ENCODE data around the gene EFNA4. TPM values are rescaled to one million over a fixed set of nuclear protein-coding genes. Genes with fewer than 3 reads are reported as not detected.

The EFNA4 gene
- total RNA-seq, 1 experiment from 2014 or later: 11.8 TPM

- no peaks in the 10 kb centered on the region for H3K23me2 ChIP-seq (ENCODE audit: insufficient read length, low read depth, low read length, poor library complexity, severe bottlenecking)
- no peak for TF ChIP-seq CTCF (conservative IDR thresholded peaks at IDR 0.05)
- Mint-ChIP-seq H3K4me1 (peaks cover 4 to 5% of the 10 kb centered on the region in 2 experiments; a peak in 2 of 4 replicates), H3K36me3 (ENCODE audit: insufficient read depth in 1 of 3, low read depth in 3 of 3) (no peaks in the 10 kb centered on the region), H3K27ac (no peak overlapping the region), H3K27me3 (ENCODE audit: low read depth) (peaks cover 43% of the 10 kb centered on the region), H3K4me3 (no peak overlapping the region), H3K9me3 (peaks cover 0 to 2% of the 10 kb centered on the region in 2 experiments; a peak in 1 of 5 replicates)
- H2BK20ac ChIP-seq (ENCODE audit: low read depth, low read length, poor library complexity, severe bottlenecking): no peak overlapping the region
- no peak overlapping the region for H2AFZ ChIP-seq (ENCODE audit: low read length)
- DNase-seq: no peak
- no peak overlapping the region for H4K91ac ChIP-seq (ENCODE audit: insufficient read length, low read depth, low read length)
- H3K4me1 ChIP-seq (ENCODE audit: insufficient read depth, low read length): no peaks in the 10 kb centered on the region
- no peak overlapping the region for H2BK15ac ChIP-seq (ENCODE audit: low read depth, low read length)
- no peak overlapping the region for H2AK5ac ChIP-seq (ENCODE audit: insufficient read length, low read length)
- H3K79me1 ChIP-seq (ENCODE audit: insufficient read depth, low read depth, low read length, poor library complexity, severe bottlenecking): no peaks in the 10 kb centered on the region
- no peak overlapping the region for H3K4me2 ChIP-seq (ENCODE audit: insufficient read depth, insufficient read length, low read length)
- H3K4ac ChIP-seq (ENCODE audit: low read depth, low read length): no peak overlapping the region
- H3K79me2 ChIP-seq (ENCODE audit: insufficient read depth, low read length): no peaks in the 10 kb centered on the region
- no peaks in the 10 kb centered on the region for H3K9me3 ChIP-seq (ENCODE audit: control insufficient read depth, low read depth, low read length)
- H4K5ac ChIP-seq (ENCODE audit: insufficient read length, low read depth, low read length): no peak overlapping the region
- H3K27ac ChIP-seq (ENCODE audit: insufficient read length, low read depth, low read length): no peak overlapping the region
- H2BK12ac ChIP-seq (ENCODE audit: insufficient read length, low read depth, low read length): no peak overlapping the region
- no peak overlapping the region for H4K8ac ChIP-seq (replicated peaks; ENCODE audit: insufficient read length, low read depth, low read length)
- no CpG with 5 or more reads among the region's 7 CpGs for WGBS (ENCODE audit: extremely low coverage, insufficient read length, low lambda C conversion rate)
- H3K56ac ChIP-seq (ENCODE audit: insufficient read length, low read depth, low read length): no peak overlapping the region
- H3K9ac ChIP-seq (ENCODE audit: extremely low read depth, insufficient read length, low read length): no peak overlapping the region
- H2BK5ac ChIP-seq (ENCODE audit: insufficient read length, low read length): no peak overlapping the region
- H2BK120ac ChIP-seq (ENCODE audit: low read depth, low read length, poor library complexity, severe bottlenecking): no peak overlapping the region
- no peak overlapping the region for H3T11ph ChIP-seq (ENCODE audit: low read length)
- H3K23ac ChIP-seq (ENCODE audit: insufficient read length, low read depth, low read length): no peak overlapping the region
- no peaks in the 10 kb centered on the region for H4K20me1 ChIP-seq (ENCODE audit: control insufficient read depth, insufficient read depth, insufficient read length)
- no peak overlapping the region for H3K18ac ChIP-seq (ENCODE audit: insufficient read length, low read depth, low read length)
- H3K14ac ChIP-seq (ENCODE audit: insufficient read depth, low read length): no peak overlapping the region
- no peaks in the 10 kb centered on the region for H3K27me3 ChIP-seq (ENCODE audit: insufficient read depth, low read length)
These were observed 35.8 kb downstream of the EFNA4 start for GRCh38 chr1:155099331-155099730.

Data from H9 (cell line).